VCaP (cell line): Measurements from ENCODE around the gene STIL.

ENCODE experiments used
- H3K27ac ChIP-seq: fragments of 450-650 bp; 2 replicates; pipeline ENCODE4 v1.5.1; 2017
- TF ChIP-seq, protein P1 (sequence below): fragments of 450-650 bp; conservative IDR thresholded peaks from 2 replicates; pipeline ENCODE4 v1.5.1; 2017; ENCODE audit warnings: mild to moderate bottlenecking, moderate library complexity

Gene STIL

GRCh38 chr1:47241114-47242113 is 72.5 kb downstream of the STIL start:
- no peak overlapping the region for H3K27ac ChIP-seq
- TF ChIP-seq, protein P1, sequence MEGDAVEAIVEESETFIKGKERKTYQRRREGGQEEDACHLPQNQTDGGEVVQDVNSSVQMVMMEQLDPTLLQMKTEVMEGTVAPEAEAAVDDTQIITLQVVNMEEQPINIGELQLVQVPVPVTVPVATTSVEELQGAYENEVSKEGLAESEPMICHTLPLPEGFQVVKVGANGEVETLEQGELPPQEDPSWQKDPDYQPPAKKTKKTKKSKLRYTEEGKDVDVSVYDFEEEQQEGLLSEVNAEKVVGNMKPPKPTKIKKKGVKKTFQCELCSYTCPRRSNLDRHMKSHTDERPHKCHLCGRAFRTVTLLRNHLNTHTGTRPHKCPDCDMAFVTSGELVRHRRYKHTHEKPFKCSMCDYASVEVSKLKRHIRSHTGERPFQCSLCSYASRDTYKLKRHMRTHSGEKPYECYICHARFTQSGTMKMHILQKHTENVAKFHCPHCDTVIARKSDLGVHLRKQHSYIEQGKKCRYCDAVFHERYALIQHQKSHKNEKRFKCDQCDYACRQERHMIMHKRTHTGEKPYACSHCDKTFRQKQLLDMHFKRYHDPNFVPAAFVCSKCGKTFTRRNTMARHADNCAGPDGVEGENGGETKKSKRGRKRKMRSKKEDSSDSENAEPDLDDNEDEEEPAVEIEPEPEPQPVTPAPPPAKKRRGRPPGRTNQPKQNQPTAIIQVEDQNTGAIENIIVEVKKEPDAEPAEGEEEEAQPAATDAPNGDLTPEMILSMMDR = no peak

DNA sequence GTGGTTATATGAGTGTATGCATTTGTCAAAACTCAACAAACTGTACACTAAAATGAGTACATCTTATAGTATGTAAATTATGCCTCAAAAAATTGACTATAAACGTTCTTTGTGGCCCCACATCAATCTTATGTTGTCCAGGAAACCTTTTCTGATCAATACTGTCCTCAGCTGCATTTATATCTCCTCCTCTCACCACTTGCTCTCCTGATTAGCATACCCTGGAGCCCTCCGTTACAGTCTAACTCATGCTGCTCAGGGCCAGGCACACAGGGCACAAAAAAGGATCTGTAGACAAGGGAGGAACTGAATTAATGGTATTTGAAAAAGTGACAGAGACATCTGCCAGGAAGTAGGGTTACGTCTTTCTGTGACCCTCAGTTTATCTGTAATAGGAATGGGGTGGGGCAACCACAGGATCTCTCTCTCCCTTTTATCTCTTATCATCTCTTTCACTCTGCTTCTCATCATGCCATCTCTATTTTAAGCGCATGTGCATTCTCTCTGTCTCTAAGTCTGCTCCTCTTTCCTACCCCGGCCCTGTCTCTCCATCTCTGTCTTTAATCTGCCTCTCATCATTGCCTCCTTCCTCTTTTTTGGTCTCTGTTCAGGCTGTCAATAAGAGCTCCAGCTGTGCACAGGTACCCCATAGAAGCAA is 74.9 kb downstream of the STIL start:
- H3K27ac ChIP-seq = no peak overlapping the region

GRCh38 chr1:47235806-47236205 is 78.1 kb downstream of the STIL start:
- TF ChIP-seq, protein P1 = no peak
- no peak overlapping the region for H3K27ac ChIP-seq

More for the DNA sequence above, 74.9 kb downstream of the STIL start:
- TF ChIP-seq, protein P1 = no peak

- TF ChIP-seq, protein P1 = no peak
- H3K27ac ChIP-seq = no peak overlapping the region
These were observed 78.7 kb downstream of the STIL start for GRCh38 chr1:47235241-47235681.

DNA sequence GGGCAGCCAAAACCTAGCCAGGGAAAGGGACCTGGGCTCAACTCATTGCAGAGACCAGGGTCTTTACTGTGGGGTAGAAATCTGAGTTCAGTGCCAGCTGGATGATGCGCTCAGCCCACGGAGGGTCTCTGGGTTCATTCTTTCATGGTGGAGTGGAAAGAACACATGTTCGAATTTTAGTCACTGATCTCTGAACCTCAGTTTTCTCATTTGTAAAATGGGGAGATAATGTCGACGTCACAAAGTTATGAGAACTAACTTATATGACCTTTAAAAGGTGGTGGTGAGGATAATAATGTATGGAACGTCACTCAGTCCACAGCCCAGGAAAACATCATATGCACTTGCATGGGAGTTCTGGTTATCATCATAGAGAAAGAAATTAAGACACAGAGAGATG is 80.8 kb downstream of the STIL start:
- TF ChIP-seq, protein P1 = no peak
- no peak overlapping the region for H3K27ac ChIP-seq

DNA sequence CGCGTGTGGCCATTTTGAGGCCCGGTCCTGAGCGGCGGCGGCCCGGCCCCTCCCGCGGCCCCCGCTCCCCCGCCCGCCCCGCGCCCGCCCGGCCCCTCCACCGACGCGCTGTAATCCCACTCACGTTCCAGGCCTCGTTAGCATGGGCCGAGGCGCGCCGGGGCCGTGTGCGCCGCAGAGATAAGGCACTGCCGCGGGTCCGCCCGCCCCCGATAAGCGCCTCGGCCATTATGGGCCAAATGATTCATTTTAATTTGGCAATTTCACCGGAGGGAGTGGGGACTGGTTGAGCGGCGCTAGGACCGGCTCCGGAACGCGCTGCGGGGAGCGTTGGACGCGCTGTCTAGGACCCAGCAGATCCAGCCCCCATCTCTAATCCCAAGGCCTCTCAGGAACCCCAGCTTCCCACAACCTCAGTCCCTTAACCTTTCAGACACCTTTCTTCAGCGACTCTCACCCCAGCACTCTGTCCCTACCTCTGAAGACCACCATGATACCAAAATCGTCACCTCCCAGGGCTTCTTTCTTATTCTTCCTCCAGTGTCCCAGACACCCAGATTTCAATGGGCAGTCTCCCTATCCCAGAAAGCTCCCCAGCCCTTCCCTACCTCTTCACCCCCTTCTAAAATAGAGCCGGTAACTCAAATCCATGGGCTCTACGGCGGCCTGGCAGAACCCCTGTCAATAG is 81.6 kb downstream of the STIL start, which contains the start of gene TAL1:
TSS of gene TAL1 (minus strand) at position 39 of the 688 bp plus-strand sequence. CDS start 6,337 bp downstream, outside the sequence.
- no peak within 1 kb of the TSS for H3K27ac ChIP-seq
- TF ChIP-seq, protein P1 = no peak
